Keratinocyte (primary cell): ENCODE results near the gene MEGF8.

ENCODE experiments used
- CTCF ChIP-seq, 3 experiments: IDR thresholded peaks in 1 of 3; conservative IDR thresholded peaks in 1 of 3; optimal IDR thresholded peaks in 1 of 3; 2 replicates in 2 of 3; 3 replicates in 1 of 3; pipeline versions ENCODE3 to v1.5.1; 2011; ENCODE audit warnings: low read length in 3 of 3, mild to moderate bottlenecking in 3 of 3, moderate library complexity in 2 of 3, control low read depth in 1 of 3, inconsistent platforms in 1 of 3; ENCODE audit not compliant: insufficient read depth in 2 of 3; ENCODE audit errors: extremely low read depth in 1 of 3
- EZH2 ChIP-seq: IDR thresholded peaks from one replicate; pipeline ENCODE4 v1.6.1; 2012; ENCODE audit warnings: inconsistent platforms, mild to moderate bottlenecking, low read length, moderate library complexity

GRCh38 chr19:42402376-42403116 is 77.1 kb downstream of the MEGF8 start:
- TF ChIP-seq CTCF (optimal IDR thresholded peaks at IDR 0.05 in 1 of 3, IDR thresholded peaks at IDR 0.05 in 1 of 3, conservative IDR thresholded peaks at IDR 0.05 in 1 of 3; ENCODE audit: extremely low read depth in 1 of 3, insufficient read depth in 2 of 3, low read length in 3 of 3) = no peak
- TF ChIP-seq EZH2 = no peak
